SH-SY5Y (cell line): ENCODE measurements around the gene NLRP1.

ENCODE experiments used
- GATA2 ChIP-seq: IDR thresholded peaks from 2 replicates; pipeline ENCODE4 v1.6.1; 2011; ENCODE audit warnings: mild to moderate bottlenecking, low read depth, low read length
- GATA3 ChIP-seq: IDR thresholded peaks from 2 replicates; pipeline ENCODE4 v1.6.1; 2011; ENCODE audit warnings: low read depth, mild to moderate bottlenecking, low read length, moderate library complexity

DNA sequence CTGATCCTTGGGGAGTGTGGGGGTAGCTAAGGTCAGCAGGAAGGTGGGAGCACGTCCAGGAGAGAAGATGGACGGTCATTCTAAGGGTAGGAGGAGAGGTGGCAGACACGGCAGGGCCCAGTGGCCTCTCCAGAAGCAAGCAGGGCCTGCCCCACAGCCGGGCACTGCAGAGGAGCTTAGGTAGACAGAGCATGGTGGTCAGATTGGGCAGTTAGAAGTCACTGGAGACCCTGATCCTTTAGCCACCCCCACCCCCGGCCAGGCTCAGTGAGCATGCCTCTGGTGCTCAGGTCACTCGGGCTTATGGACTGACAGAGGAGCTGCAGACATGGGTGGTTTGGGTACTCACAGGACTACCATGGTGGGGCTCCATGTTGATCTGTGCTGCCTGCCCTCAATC is 26.3 kb downstream of the NLRP1 start:
- no peak for TF ChIP-seq GATA2
- TF ChIP-seq GATA3: no peak
